ENCODE data around the gene ACACA. TPM values are rescaled to one million over a fixed set of nuclear protein-coding genes. Genes with fewer than 3 reads are reported as not detected.

The ACACA gene
- polyA plus RNA-seq, 4 donors = 31.1 to 50.1 (median 38.6) TPM

DNA sequence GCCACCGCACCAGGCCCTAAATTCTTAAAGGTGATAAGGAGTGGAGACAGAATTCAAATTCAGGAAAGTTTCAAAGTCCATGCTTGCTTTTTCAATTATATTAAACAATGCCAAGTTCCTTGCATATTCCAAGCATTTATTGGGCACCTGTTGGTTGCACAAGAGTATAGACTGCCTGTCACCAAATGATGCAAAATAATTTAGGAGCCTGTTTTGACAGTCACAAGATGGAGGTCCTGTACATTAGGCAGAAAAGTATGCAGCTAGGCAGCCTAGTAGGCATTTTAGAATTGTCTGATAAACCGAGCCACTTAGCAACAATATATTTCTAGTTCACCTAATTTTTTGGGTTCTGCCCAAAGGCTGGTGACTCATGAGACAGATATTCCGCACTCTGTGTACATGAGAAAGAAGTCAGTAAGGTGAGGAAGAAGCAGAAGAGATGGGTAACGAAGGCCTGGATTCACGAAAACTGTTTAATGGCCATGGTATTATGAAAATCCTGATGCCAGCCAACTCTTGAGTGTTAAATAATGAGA lies 7.3 kb downstream of the ACACA start:
- DNase-seq (ENCODE audit: low read depth in 4 of 4, low spot score in 2 of 4) = no peak

GRCh38 chr17:37393352-37393751 lies 13.3 kb downstream of the ACACA start:
- no peak for DNase-seq (ENCODE audit: low read depth in 4 of 4, low spot score in 2 of 4)

DNA sequence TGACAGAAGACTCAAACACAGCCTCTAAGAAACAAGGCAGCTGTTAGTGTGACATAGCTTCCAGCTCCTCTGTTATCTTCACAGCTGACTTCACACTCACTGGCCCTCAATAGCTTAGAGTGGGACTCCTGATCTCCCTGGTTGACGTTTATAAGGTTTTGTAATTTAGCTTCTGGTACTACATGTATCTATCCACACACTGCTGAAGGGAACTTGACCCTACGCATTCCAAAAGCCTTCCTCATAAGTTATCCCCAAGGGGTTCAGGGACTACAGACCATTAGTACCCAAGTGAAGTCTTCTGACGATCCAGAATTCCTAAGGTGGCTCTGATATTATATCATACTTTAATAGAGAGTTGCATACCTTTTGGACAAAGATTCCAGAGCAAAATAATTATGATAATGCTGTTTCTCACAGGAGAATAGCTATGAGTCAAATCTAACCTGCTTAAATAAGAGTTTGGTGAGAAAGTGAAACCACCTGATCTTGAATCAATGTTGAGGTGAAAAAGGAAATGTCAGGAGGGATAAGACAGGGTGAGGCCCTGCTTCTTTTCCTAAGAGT lies 14.5 kb downstream of the ACACA start:
- no peak for DNase-seq (ENCODE audit: low read depth in 4 of 4, low spot score in 2 of 4)

- DNase-seq (ENCODE audit: low read depth in 4 of 4, low spot score in 2 of 4) = no peak
These were observed 15.5 kb downstream of the ACACA start for GRCh38 chr17:37391146-37391545.

DNA sequence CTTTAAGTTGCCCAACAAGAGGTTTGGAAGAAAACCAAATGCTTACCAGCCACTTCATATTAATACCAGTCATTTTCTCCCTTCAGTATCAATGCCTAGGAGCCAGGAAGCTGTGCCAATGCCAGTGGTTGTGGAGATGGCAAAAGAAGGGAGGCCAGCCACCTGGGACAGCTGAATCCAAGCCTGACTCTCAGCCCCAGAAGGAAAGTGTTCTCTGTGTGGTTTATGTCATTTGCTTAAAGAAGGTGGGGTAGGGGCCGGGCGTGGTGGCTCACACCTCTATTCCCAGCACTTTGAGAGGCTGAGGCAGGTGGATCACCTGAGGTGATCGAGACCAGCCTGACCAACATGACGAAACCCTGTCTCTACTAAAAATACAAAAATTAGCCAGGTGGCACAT lies 17.5 kb downstream of the ACACA start:
- DNase-seq (ENCODE audit: low read depth in 4 of 4, low spot score in 2 of 4) = no peak

DNA sequence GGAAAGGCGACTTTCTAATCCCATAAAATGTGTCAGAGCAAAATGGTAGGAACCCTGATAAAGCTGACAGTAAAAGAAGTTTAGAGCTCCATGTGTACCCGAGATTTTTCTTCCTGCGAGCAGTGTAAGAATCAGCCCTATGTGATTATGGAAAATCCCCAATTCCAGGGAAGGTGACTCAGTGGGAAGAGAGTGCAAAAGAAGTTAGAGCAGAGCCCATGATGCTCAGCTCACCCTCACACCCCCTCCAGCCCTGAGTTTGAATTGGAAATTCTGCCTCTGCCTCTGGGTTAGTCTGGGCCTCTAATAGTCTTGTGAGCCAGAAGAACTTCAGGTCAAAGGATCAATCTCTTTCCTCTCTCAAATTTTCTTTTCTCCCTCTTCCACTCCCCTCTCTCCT lies 18.4 kb downstream of the ACACA start:
- no peak for DNase-seq (ENCODE audit: low read depth in 4 of 4, low spot score in 2 of 4)

- no peak for DNase-seq (ENCODE audit: low read depth in 4 of 4, low spot score in 2 of 4)
These were observed 20.2 kb downstream of the ACACA start for GRCh38 chr17:37386462-37386861.

- no peak for DNase-seq (ENCODE audit: low read depth in 4 of 4, low spot score in 2 of 4)
These were observed 21.1 kb downstream of the ACACA start for GRCh38 chr17:37385474-37385990.

GRCh38 chr17:37384560-37385149 lies 22.0 kb downstream of the ACACA start:
- no peak for DNase-seq (ENCODE audit: low read depth in 4 of 4, low spot score in 2 of 4)

DNA sequence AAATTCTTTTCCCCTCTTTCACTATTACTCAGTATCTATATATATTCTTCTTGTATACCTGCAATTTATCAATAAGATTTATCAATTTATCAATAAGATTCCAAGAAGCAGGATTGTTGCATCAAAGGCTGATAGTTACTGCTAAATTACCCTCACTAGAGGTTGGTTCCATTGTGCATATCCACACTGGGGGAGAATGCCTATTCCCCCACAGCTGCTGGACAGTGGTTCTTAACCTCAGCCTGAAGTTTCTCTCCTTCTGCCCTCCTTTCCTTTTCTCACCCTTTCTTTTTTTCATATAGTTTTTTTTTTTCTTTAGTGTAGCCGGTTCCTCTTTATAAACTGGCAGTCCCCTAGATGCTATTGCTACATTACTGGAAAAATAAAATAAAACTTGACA lies 24.6 kb downstream of the ACACA start:
- no peak for DNase-seq (ENCODE audit: low read depth in 4 of 4, low spot score in 2 of 4)

DNA sequence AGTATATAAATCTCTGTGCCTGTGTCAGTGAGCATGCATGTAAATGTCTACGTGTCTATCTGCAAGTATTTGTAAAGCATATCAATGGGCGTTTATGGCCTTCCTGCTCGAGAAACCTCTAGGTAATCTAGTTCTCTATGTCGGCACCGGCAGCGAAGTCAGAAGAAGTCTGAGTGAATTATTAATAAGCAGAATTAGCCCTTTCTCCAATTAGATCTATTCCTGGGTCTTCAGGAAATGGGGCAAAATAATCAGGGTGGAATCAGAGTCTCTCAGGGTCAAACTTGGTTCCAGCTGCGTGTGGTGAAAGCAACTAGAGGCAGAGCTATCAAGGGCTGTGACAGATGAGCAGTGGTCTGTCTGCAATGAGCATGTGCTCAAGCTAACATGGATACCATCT lies 30.9 kb downstream of the ACACA start, which contains the start of gene C17orf78:
Gene C17orf78, plus strand, starts transcription at position 280 of the 400 bp plus-strand sequence. Its CDS starts 108 bp downstream, at position 388.
- no peak for DNase-seq (ENCODE audit: low read depth in 4 of 4, low spot score in 2 of 4)

- peak; percentile 43 to 85 (median 59) for DNase-seq (ENCODE audit: low read depth in 4 of 4, low spot score in 2 of 4)
These were observed 33.0 kb downstream of the ACACA start for GRCh38 chr17:37373530-37374159.

DNA sequence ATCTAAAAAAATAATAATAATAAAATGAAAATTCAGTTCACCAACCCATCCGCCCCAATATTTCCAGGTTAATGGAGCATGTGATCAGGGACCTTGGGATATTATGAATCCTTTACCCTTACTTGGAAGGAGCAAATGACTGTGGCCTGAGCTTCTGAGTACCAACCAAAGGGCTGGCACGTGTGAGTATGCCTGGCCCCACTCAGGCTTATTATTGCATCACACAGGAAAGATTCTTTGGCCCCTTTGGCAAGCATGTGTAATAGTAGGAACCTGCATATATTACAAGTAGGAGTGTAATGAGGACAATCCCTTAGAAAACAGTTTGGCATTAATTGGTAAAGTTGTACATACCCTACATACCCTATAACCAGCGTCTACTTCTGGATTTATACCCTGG lies 38.1 kb downstream of the ACACA start:
- no peak for DNase-seq (ENCODE audit: low read depth in 4 of 4, low spot score in 2 of 4)

DNA sequence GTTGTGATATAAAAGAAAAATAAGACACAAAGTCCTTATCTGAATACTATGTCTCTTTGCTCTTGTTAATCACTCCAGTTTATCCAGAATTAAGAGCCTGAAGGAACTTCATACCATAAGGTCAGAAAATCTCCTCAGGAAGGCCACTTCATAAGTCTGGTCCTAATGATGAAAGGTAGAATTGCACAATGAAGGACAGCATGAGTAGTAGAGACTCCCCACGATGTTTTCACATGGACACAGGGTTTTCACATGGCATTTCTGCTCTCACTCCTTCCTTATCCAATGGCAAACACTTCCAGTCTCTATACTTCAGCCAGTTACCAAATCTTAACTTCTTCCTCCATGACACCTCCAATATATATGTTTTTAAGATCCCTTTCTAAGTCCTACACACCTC lies 41.0 kb downstream of the ACACA start:
- DNase-seq (ENCODE audit: low read depth in 4 of 4, low spot score in 2 of 4) = no peak

DNA sequence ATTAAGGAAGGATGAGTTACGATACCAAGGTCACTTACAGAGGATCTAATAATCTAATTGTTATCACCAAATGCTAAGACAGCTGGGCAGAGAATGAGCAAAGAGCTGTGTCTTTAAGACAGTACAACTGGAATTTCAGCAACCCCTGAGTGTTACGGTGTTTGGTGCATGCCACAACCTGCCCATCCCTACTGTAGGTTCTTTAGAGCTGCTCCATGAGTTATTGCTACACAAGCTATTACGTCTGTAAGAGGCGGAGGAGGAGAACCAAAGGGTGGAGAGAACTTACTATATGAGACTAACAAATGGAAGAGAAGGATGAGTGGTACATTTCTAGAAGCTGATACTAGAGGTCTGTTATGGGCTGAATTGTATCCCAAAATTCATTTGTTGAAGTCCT lies 45.1 kb downstream of the ACACA start:
- DNase-seq (ENCODE audit: low read depth in 4 of 4, low spot score in 2 of 4) = no peak

DNA sequence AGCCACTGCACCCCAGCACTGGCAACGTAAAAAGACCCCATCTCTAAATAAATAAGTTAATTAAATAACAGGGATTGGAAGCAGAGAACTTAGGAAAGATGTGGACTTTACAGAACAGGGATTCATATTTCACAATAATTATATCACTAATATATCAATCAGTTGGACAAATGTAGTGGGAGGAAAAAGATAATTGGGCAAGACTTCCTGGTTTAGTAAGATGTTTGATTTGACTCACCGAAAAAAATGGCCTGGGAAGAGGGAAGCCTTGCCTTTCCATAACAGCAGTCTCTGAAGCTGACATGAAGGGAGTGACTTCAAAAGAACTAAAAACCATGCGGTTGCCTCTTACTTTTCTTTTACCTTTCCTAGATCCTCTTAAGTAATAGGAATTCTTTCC lies 46.0 kb downstream of the ACACA start:
- no peak for DNase-seq (ENCODE audit: low read depth in 4 of 4, low spot score in 2 of 4)

- peak in 1 of 4 donors; percentile 34 for DNase-seq (ENCODE audit: low read depth in 4 of 4, low spot score in 2 of 4)
These were observed 46.9 kb downstream of the ACACA start for GRCh38 chr17:37359682-37360188.

DNA sequence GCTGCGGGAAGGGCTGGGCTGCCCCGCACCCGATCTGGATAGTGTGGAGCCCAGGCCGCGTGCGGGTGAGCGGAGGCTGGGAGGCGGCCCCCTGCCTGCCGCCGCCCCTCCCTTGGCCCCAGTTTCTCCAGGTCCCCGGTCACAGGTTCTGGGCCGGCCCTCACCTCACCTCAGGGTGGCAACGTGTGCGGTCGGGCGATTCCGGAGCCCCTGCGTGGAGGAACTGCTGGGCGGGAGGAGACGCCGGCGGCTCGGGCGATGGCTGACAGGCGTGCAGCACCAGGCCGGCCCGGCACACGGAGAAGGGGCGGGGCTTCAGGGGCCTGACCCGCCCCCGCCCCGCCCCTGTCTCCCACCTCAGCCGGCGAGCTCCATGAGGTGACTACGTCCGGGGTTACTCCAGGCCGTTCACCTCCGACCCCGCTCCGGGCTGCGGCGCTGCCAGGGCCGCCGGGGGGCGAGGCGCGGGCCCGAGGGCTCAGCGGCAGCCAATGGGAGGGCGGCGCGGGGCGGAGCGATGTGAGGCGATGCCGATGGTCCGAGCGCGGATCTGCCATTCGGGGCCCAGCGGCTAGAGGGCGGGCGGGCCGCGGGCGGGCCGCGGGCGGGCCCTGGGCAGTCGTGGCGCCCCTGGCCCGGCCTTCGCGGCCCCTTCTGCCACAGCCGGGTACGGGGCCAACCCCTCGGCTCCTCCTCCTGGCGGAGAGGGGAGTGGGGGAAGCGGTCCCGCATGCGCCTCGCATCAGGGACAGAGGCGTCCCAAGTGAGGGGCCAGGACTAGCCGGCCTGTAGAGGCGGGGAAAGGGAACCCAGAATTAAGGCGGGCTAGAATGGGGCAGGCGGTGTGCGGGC lies 47.6 kb downstream of the ACACA start:
- peak; percentile 66 to 86 (median 80) for DNase-seq (ENCODE audit: low read depth in 4 of 4, low spot score in 2 of 4)

GRCh38 chr17:37358098-37358829 lies 48.4 kb downstream of the ACACA start:
- peak; percentile 45 to 68 (median 48) for DNase-seq (ENCODE audit: low read depth in 4 of 4, low spot score in 2 of 4)

Data from left renal cortex interstitium (tissue), 4 donors.